ENCODE results near the gene TFRC. TPM values are rescaled to one million over a fixed set of nuclear protein-coding genes. Genes with fewer than 3 reads are reported as not detected.

The TFRC gene
- total RNA-seq, 1 experiment from 2014 or later = 143 TPM

GRCh38 chr3:196120291-196120951 lies 38.5 kb upstream of the TFRC start (continued):
- TF ChIP-seq, protein P1, sequence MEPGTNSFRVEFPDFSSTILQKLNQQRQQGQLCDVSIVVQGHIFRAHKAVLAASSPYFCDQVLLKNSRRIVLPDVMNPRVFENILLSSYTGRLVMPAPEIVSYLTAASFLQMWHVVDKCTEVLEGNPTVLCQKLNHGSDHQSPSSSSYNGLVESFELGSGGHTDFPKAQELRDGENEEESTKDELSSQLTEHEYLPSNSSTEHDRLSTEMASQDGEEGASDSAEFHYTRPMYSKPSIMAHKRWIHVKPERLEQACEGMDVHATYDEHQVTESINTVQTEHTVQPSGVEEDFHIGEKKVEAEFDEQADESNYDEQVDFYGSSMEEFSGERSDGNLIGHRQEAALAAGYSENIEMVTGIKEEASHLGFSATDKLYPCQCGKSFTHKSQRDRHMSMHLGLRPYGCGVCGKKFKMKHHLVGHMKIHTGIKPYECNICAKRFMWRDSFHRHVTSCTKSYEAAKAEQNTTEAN (CRISPR knock-in tag; IDR thresholded peaks at IDR 0.05) = no peak
- TF ChIP-seq HMGA2 (CRISPR knock-in tag; IDR thresholded peaks at IDR 0.05) (no peak), NFE2L1 (CRISPR knock-in tag; IDR thresholded peaks at IDR 0.05) (no peak), KAT7 (CRISPR knock-in tag; IDR thresholded peaks at IDR 0.05; ENCODE audit: borderline replicate concordance) (no peak), NR1H2 (CRISPR knock-in tag; IDR thresholded peaks at IDR 0.05) (no peak), ZNF396 (CRISPR knock-in tag; IDR thresholded peaks at IDR 0.05; ENCODE audit: borderline replicate concordance) (no peak), IRF2 (CRISPR knock-in tag; IDR thresholded peaks at IDR 0.05; ENCODE audit: borderline replicate concordance, low read depth) (no peak), ZBTB21 (CRISPR knock-in tag; IDR thresholded peaks at IDR 0.05; ENCODE audit: borderline replicate concordance) (no peak), ZNF232 (CRISPR knock-in tag; IDR thresholded peaks at IDR 0.05) (no peak), ZNF532 (CRISPR knock-in tag; IDR thresholded peaks at IDR 0.05; ENCODE audit: borderline replicate concordance) (no peak), NFATC4 (CRISPR knock-in tag; IDR thresholded peaks at IDR 0.05) (no peak), MLX (CRISPR knock-in tag; IDR thresholded peaks at IDR 0.05) (no peak), TEAD1 (CRISPR knock-in tag; IDR thresholded peaks at IDR 0.05) (no peak)
- TF ChIP-seq, protein P2, sequence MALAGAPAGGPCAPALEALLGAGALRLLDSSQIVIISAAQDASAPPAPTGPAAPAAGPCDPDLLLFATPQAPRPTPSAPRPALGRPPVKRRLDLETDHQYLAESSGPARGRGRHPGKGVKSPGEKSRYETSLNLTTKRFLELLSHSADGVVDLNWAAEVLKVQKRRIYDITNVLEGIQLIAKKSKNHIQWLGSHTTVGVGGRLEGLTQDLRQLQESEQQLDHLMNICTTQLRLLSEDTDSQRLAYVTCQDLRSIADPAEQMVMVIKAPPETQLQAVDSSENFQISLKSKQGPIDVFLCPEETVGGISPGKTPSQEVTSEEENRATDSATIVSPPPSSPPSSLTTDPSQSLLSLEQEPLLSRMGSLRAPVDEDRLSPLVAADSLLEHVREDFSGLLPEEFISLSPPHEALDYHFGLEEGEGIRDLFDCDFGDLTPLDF (CRISPR knock-in tag; IDR thresholded peaks at IDR 0.05) = no peak

GRCh38 chr3:196117809-196118208 lies 35.9 kb upstream of the TFRC start:
- no peaks in the 10 kb centered on the region for H3K9me3 Mint-ChIP-seq
- no peak overlapping the region for H3K4me3 Mint-ChIP-seq
- ATAC-seq (no peak), DNase-seq (ENCODE audit: low spot score) (no peak)
- H3K27ac Mint-ChIP-seq = no peak overlapping the region
- ChIA-PET POLR2A (no interaction called here), CTCF (interaction anchor here (0.7 kb wide), 1 partner anchor 26 kb away, joined by 6 read pairs; no protein-coding TSS in a partner anchor)
- H3K4me1 Mint-ChIP-seq = peaks cover under 1% of the 10 kb centered on the region; the same call in 1 of the 2 replicates
- H3K36me3 Mint-ChIP-seq = no peaks in the 10 kb centered on the region
- H3K27me3 Mint-ChIP-seq (ENCODE audit: low read depth) = no peaks in the 10 kb centered on the region
- TF ChIP-seq, protein P3, sequence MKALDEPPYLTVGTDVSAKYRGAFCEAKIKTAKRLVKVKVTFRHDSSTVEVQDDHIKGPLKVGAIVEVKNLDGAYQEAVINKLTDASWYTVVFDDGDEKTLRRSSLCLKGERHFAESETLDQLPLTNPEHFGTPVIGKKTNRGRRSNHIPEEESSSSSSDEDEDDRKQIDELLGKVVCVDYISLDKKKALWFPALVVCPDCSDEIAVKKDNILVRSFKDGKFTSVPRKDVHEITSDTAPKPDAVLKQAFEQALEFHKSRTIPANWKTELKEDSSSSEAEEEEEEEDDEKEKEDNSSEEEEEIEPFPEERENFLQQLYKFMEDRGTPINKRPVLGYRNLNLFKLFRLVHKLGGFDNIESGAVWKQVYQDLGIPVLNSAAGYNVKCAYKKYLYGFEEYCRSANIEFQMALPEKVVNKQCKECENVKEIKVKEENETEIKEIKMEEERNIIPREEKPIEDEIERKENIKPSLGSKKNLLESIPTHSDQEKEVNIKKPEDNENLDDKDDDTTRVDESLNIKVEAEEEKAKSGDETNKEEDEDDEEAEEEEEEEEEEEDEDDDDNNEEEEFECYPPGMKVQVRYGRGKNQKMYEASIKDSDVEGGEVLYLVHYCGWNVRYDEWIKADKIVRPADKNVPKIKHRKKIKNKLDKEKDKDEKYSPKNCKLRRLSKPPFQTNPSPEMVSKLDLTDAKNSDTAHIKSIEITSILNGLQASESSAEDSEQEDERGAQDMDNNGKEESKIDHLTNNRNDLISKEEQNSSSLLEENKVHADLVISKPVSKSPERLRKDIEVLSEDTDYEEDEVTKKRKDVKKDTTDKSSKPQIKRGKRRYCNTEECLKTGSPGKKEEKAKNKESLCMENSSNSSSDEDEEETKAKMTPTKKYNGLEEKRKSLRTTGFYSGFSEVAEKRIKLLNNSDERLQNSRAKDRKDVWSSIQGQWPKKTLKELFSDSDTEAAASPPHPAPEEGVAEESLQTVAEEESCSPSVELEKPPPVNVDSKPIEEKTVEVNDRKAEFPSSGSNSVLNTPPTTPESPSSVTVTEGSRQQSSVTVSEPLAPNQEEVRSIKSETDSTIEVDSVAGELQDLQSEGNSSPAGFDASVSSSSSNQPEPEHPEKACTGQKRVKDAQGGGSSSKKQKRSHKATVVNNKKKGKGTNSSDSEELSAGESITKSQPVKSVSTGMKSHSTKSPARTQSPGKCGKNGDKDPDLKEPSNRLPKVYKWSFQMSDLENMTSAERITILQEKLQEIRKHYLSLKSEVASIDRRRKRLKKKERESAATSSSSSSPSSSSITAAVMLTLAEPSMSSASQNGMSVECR (CRISPR knock-in tag; IDR thresholded peaks at IDR 0.05; ENCODE audit: borderline replicate concordance) = no peak
- TF ChIP-seq GTF2I (CRISPR knock-in tag; conservative IDR thresholded peaks at IDR 0.05) (no peak), CDX4 (CRISPR knock-in tag; IDR thresholded peaks at IDR 0.05; ENCODE audit: borderline replicate concordance) (no peak), NR3C1 (CRISPR knock-in tag; conservative IDR thresholded peaks at IDR 0.05; ENCODE audit: low read depth) (no peak), NR2C2 (CRISPR knock-in tag; IDR thresholded peaks at IDR 0.05) (no peak), PRRX2 (CRISPR knock-in tag; IDR thresholded peaks at IDR 0.05) (no peak), FOXJ3 (CRISPR knock-in tag; IDR thresholded peaks at IDR 0.05; ENCODE audit: borderline replicate concordance) (no peak)
- TF ChIP-seq, protein P4, sequence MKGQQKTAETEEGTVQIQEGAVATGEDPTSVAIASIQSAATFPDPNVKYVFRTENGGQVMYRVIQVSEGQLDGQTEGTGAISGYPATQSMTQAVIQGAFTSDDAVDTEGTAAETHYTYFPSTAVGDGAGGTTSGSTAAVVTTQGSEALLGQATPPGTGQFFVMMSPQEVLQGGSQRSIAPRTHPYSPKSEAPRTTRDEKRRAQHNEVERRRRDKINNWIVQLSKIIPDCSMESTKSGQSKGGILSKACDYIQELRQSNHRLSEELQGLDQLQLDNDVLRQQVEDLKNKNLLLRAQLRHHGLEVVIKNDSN (CRISPR knock-in tag; IDR thresholded peaks at IDR 0.05) = no peak
- TF ChIP-seq, protein P5, sequence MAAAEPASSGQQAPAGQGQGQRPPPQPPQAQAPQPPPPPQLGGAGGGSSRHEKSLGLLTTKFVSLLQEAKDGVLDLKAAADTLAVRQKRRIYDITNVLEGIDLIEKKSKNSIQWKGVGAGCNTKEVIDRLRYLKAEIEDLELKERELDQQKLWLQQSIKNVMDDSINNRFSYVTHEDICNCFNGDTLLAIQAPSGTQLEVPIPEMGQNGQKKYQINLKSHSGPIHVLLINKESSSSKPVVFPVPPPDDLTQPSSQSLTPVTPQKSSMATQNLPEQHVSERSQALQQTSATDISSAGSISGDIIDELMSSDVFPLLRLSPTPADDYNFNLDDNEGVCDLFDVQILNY (CRISPR knock-in tag; IDR thresholded peaks at IDR 0.05) = no peak

All from WTC11 (cell line).